Fibroblast of pulmonary artery (primary cell): ENCODE results near the gene DDX27.
A peak's percentile ranks its signal among the peaks of the same experiment; 100 is the strongest.
"Not testable (repeated sequence)": the region's sequence is repeated elsewhere in the genome, so short reads cannot be mapped to it uniquely, and the experiment has no call there.

Experiments
- DNase-seq: peaks from one replicate; pipeline ENCODE4 v3.0.0-alpha.2; 2010; ENCODE audit warnings: low read depth
- H3K4me3 ChIP-seq: replicated peaks from 2 replicates; pipeline ENCODE4 v1.5.1; 2011; ENCODE audit warnings: low read depth, mild to moderate bottlenecking, control low read depth, low read length, moderate library complexity
- CTCF ChIP-seq: IDR thresholded peaks from 2 replicates; pipeline ENCODE4 v1.5.1; 2011; ENCODE audit warnings: mild to moderate bottlenecking, control low read depth, low read length, inconsistent platforms; ENCODE audit errors: missing control alignments

The DDX27 gene

GRCh38 chr20:49203746-49204145 lies 15.5 kb upstream of the DDX27 start:
- no peak for TF ChIP-seq CTCF
- H3K4me3 ChIP-seq, result no peak overlapping the region
- DNase-seq, result no peak

- TF ChIP-seq CTCF, result no peak
- no peak overlapping the region for H3K4me3 ChIP-seq
- no peak for DNase-seq
Observed at GRCh38 chr20:49207076-49207475, 12.1 kb upstream of the DDX27 start.

- no peak overlapping the region for H3K4me3 ChIP-seq
- DNase-seq, result no peak
- TF ChIP-seq CTCF, result no peak
Observed at GRCh38 chr20:49210101-49210756, 9.0 kb upstream of the DDX27 start.

GRCh38 chr20:49210757-49211110 lies 8.5 kb upstream of the DDX27 start:
- no peak for TF ChIP-seq CTCF
- H3K4me3 ChIP-seq, result no peak overlapping the region
- DNase-seq, result no peak

- TF ChIP-seq CTCF, result no peak
- H3K4me3 ChIP-seq, result no peak overlapping the region
- DNase-seq, result no peak
Observed at GRCh38 chr20:49214571-49214970, 4.6 kb upstream of the DDX27 start.

- no peak for DNase-seq
- TF ChIP-seq CTCF, result no peak
- no peak overlapping the region for H3K4me3 ChIP-seq
Observed at GRCh38 chr20:49215232-49215631, 4.0 kb upstream of the DDX27 start.

- no peak overlapping the region for H3K4me3 ChIP-seq
- peak; percentile 94 for TF ChIP-seq CTCF
- DNase-seq, result peak; percentile 93
Observed at GRCh38 chr20:49216991-49217578, 2.1 kb upstream of the DDX27 start.

GRCh38 chr20:49218739-49219090 lies 501 bp upstream of the DDX27 start:
- DNase-seq, result not testable (repeated sequence)
- peak overlapping the region; percentile 100 for H3K4me3 ChIP-seq
